GM18909 (cell line): ENCODE data around the gene LIN37.
"Not testable (repeated sequence)": the region's sequence is repeated elsewhere in the genome, so short reads cannot be mapped to it uniquely, and the experiment has no call there.

Experiments
- ATAC-seq: cut with Tn5 transposase; IDR thresholded peaks from one replicate; pipeline ENCODE4 v1.9.1; 2021; ENCODE audit warnings: mild to moderate bottlenecking; ENCODE audit not compliant: unreplicated experiment, poor library complexity

LIN37 gene

GRCh38 chr19:35719402-35720162, 28.8 kb upstream of the LIN37 start:
- ATAC-seq: no peak

- no peak for ATAC-seq
Observed at GRCh38 chr19:35720163-35720524, 28.2 kb upstream of the LIN37 start.

- no peak for ATAC-seq
Observed at GRCh38 chr19:35720648-35721047, 27.7 kb upstream of the LIN37 start.

GRCh38 chr19:35721374-35721773, 27.0 kb upstream of the LIN37 start:
- no peak for ATAC-seq

- no peak for ATAC-seq
Observed at GRCh38 chr19:35722461-35722860, 25.9 kb upstream of the LIN37 start.

GRCh38 chr19:35722897-35723296, 25.5 kb upstream of the LIN37 start:
- no peak for ATAC-seq

GRCh38 chr19:35723671-35724070, 24.7 kb upstream of the LIN37 start:
- ATAC-seq: no peak

- ATAC-seq: not testable (repeated sequence)
Observed at GRCh38 chr19:35724132-35724531, 24.2 kb upstream of the LIN37 start.

- no peak for ATAC-seq
Observed at GRCh38 chr19:35724560-35724959, 23.8 kb upstream of the LIN37 start.

GRCh38 chr19:35725216-35725861, 23.0 kb upstream of the LIN37 start:
- ATAC-seq: no peak

GRCh38 chr19:35727053-35727955, 21.1 kb upstream of the LIN37 start:
- ATAC-seq: no peak

GRCh38 chr19:35727956-35728706, 20.2 kb upstream of the LIN37 start:
- ATAC-seq: no peak

GRCh38 chr19:35729021-35729420, 19.4 kb upstream of the LIN37 start:
- no peak for ATAC-seq

GRCh38 chr19:35729763-35730162, 18.6 kb upstream of the LIN37 start:
- ATAC-seq: no peak

GRCh38 chr19:35730326-35730725, 18.1 kb upstream of the LIN37 start:
- ATAC-seq: no peak

- ATAC-seq: no peak
Observed at GRCh38 chr19:35731353-35731752, 17.0 kb upstream of the LIN37 start.

- ATAC-seq: no peak
Observed at GRCh38 chr19:35731779-35732405, 16.5 kb upstream of the LIN37 start.

- no peak for ATAC-seq
Observed at GRCh38 chr19:35732540-35733179, 15.7 kb upstream of the LIN37 start.
